Amygdala (tissue), 56 donors: ENCODE results near the gene PDZD4.
A peak's percentile ranks its signal among the peaks of the same experiment; 100 is the strongest.

Experiments
- DNase-seq, 56 donors: peaks; one replicate each; lab custom pipeline; 2025; lab: John Stamatoyannopoulos, UW

Gene PDZD4

DNA sequence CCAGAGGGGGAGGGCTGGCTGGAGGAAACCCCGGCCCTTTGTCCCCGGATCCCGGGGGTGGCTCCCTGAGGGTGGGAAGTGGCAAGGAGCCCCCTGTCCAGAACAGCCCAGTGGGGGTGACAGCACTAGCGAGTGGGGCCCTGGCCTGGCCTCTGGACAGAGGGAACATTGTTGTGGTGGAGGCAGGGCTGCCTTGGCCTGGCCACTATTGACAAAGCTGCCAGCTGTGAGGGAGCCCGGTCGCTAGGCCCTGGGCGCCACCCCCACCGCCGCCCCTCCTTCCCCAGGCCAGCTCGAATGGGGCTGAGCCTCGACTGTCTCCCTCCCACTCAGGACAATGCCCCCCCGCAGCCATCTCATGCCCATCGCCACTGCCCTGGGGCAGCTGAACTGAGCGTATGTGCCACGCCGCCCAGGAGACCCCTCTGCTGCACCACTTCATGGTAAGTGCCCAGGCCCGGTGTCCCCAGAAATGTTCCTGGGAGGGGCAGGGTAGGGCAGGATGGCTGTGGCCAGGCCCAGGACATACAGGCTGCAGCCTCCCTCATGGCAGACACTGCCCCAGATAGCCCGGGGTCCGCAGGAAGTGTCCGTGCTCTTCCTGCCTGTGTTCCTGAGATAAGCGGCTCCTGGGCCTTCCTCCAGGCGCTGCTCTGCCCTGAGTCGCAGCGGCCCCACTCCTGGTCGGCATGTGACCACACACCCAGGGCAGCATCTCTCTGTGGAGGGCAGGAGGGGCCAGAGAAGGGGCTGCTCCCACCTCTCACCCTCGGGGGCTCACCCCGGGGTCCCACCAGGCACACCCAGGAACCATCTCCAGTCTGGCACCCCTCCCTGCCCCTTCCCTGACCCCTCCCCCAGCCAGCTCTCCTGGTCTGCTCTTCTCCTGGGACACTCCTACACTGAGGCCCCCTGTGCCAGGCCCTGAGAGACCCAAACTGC lies 64.9 kb downstream of the PDZD4 start:
- peak in 55 of 56 donors; percentile 25 to 97 (median 86) for DNase-seq

DNA sequence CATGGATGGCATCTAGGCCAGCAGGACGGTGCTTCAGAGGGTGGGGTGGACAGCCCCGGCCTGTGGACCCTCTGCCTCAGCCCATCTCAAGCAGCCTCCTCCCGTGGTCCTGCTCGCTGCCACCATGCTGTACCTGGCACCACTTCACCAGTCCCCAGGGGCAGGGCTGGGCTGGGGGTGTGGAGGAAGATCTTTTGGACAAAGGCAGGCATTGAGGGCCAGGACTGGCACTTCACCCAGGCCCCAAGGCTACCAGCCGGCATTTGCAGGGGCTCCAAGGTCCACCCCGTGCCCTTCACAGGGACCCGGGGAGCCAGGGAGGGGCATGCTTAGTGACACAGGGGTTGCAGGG lies 65.6 kb downstream of the PDZD4 start:
- DNase-seq = peak in 5 of 56 donors; percentile 63 to 96 (median 86)

DNA sequence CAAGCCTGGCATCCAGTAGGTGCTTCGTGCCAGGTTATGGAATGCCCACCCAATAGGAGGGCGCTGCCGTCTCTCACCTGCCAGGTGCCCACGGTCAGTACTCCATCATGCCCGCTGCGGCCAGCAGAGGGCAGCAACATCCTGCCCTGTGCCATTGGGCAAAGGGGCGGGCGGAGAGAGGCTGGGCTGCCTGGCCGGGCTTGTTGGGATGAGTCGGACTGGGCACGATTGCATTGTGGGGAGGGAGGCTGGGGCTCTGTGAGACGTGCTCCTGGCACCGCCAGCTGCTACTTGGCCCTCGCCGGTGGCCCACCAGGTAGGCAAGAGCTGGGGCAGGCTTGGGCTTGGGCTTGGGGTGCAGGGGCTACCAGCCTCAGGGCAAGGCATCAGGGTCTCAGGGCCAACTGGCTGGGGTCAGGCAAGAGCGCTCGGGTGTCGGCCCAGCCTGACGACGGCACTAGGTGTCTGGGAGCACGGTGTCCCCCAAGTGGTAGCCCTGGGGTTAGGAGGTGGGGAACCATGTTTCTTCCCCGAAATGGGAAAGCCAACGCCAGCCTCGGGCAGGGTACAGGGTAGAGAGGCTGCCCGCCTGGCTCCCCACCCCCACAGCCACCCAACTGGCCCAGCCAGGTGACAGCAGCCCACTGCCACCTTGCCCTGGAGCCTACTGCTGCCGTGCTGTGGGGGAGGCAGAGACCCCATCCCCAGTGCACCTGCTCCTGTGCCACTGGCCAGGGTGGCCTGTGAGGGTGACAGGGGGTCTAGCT lies 66.2 kb downstream of the PDZD4 start, which contains the start of gene PLXNB3:
PLXNB3 (plus strand) TSS at position 261 of the 767 bp plus-strand sequence. CDS start 1,287 bp downstream, outside the sequence.
- peak in 55 of 56 donors; percentile 13 to 94 (median 72) for DNase-seq

DNA sequence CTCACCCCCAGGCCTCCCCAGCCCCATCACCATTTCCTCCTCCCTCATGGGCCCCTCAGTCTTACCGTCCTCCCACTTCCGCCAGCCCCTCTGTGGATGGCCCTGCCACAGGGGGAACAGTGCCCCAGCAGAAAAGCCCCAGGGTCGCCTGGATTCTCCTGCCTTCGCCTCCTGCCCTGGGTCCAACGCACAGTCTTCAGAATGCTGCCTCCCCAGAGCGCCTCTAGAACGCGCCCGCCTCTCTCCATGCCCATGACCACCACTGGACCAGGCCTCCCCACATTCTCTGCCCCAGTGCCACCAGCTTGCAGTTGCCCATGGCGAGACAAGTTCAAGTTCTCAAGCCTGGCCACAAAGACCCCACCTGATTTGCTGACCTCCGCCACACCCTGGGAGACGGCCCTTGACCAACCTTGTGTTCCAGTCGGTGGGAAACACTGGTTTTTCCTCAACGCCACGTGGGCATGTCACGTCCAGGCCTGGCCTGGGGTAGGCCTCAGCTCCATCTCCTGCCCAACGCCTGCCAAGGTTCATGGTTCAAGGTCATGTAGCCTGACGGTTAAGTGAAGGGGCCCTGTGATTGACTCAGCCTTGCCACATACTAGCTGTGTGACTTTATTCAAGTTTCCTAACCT lies 66.9 kb downstream of the PDZD4 start:
- DNase-seq = no peak

DNA sequence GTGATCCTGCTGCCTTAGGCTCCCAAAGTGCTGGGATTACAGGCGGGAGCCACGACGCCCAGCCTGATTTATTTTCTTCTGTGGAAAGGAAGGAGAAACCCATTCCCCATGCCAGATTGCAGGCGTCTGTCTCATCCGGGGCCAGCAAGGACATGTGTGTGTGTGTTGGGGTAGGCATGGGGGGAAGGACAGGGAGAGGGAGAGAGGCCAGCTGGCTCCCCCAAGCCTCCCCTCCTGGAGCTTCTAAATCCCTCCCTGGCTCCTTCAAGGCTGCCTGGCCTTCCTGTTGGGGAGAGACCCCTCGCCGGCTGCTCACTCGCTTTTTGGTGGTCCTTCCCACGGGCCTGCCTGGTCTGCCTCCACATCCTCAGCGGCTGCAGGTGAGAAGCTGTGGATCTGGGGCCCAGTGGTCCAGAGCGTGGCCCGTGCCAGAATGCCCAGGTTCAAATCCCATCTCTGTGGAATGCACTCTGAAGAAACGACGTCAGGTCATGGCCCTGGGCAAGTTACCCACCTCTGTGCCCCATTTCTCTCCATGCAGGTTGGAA lies 67.6 kb downstream of the PDZD4 start:
- DNase-seq = no peak

DNA sequence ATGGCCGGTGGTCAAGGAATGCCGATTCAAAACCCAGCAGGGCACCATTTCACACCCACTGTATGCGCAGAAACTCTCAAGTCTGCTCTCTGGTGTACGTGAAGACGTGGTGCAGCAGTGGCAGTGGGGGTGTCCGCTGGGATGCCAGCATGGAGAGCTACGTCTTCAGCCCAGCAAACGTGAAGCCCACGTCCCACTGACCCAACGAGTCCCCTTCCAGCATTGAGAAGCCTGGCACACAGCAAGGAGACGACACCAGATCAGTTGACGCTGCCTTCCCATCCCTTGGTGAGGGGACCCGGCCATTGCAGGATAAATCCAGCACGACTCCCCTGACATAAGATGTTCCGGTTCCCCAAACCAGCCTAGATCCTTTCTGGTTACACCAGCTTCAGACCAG lies 68.5 kb downstream of the PDZD4 start:
- no peak for DNase-seq

DNA sequence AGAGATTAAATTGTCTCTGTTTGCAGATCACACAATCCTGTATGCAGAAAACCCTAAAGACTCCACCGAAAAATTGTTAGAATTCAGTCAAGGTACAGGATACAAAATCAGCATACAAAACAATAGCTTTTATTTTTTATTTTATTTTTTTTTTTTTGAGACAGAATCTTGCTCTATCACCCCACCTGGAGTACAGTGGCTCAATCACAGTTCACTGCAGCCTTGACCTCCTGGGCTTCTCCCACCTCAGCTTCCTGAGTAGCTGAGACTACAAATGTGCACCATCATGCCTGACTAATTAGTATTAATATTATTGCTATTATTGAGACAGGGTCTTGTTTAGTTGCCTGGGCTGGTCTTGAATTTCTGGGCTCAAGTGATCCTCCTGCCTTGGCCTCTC lies 75.2 kb downstream of the PDZD4 start:
- no peak for DNase-seq
